Uterus (tissue), 4 donors: ENCODE measurements around the gene IRX5. TPM values are rescaled to one million over a fixed set of nuclear protein-coding genes. Genes with fewer than 3 reads are reported as not detected.

Source experiments
- DNase-seq, 2 donors: peaks; one replicate each; pipeline ENCODE4 v3.0.0-alpha.2; 2019 to 2020
- H3K27ac ChIP-seq, 2 donors: fragments of 200-600 bp; sonication (generic); 1 replicate in 1 of 2; 2 replicates in 1 of 2; pipeline ENCODE4 v1.5.1; 2016 to 2018
- H3K27me3 ChIP-seq, 2 donors: fragments of 200-600 bp; sonication (generic); one replicate each; pipeline ENCODE4 v1.5.1; 2018 to 2019; ENCODE audit warnings: control low read depth in 1 of 2
- H3K36me3 ChIP-seq, 2 donors: fragments of 200-600 bp; sonication (generic); one replicate each; pipeline ENCODE4 v1.5.1; 2019; ENCODE audit warnings: control low read depth in 1 of 2
- H3K4me1 ChIP-seq, 2 donors: fragments of 200-600 bp; sonication (generic); one replicate each; pipeline ENCODE4 v1.5.1; 2018 to 2019; ENCODE audit warnings: control low read depth in 1 of 2
- H3K4me3 ChIP-seq, 2 donors: fragments of 200-600 bp; sonication (generic); 1 replicate in 1 of 2; 2 replicates in 1 of 2; pipeline ENCODE4 v1.5.1; 2018 to 2019; ENCODE audit warnings: mild to moderate bottlenecking in 1 of 2
- H3K9me3 ChIP-seq, 2 donors: fragments of 200-600 bp; sonication (generic); one replicate each; pipeline ENCODE4 v1.5.1; 2019; ENCODE audit warnings: control low read depth in 1 of 2
- CTCF ChIP-seq, 4 experiments: fragments of 200-600 bp in 2 of 4; fragments of 450-650 bp in 2 of 4; sonication (generic) in 2 of 4; IDR thresholded peaks; one replicate each; pipeline ENCODE4 v1.5.1; 2016 to 2019; ENCODE audit warnings: antibody characterized with exemption in 4 of 4, mild to moderate bottlenecking in 2 of 4, moderate library complexity in 1 of 4
- POLR2A ChIP-seq, 2 donors: fragments of 450-650 bp; IDR thresholded peaks; one replicate each; pipeline ENCODE4 v1.6.1; 2016; ENCODE audit warnings: antibody characterized with exemption in 2 of 2, mild to moderate bottlenecking in 1 of 2, moderate library complexity in 1 of 2
- intact Hi-C: fragments of 100-400 bp; cut with DNase I; formaldehyde crosslinking; loops from one replicate; pipeline ENCODE4 v1.15.1; 2023; ENCODE audit warnings: low total_unique reads
- total RNA-seq, 4 donors: library from RNA; depleted of rRNA in 3 of 4; stranded (reverse); fragments of >200 nt in 3 of 4; gene quantifications; one replicate each; pipeline versions ENCODE4 v1.1.0 to v1.2.4, GENCODE V29; 2014 to 2023
- donor health status: DM: yes; HTN: yes; CAD: no.

Gene IRX5
- total RNA-seq, 4 donors from 2014 or later: 0.49 to 0.62 TPM; not detected in 2

- TF ChIP-seq CTCF (IDR thresholded peaks at IDR 0.05) (no peak), POLR2A (IDR thresholded peaks at IDR 0.05) (no peak)
- no peak for DNase-seq
- Histone ChIP-seq H3K27me3 (peaks cover 9 to 50% of the 10 kb centered on the region in 2 donors), H3K4me1 (no peaks in the 10 kb centered on the region), H3K4me3 (no peak overlapping the region), H3K27ac (no peak overlapping the region), H3K9me3 (no peaks in the 10 kb centered on the region), H3K36me3 (no peaks in the 10 kb centered on the region)
- intact Hi-C loops: no loop called here
These were observed 9.0 kb downstream of the IRX5 start for GRCh38 chr16:54939510-54940278.

GRCh38 chr16:54940279-54940604 is 9.6 kb downstream of the IRX5 start:
- H3K4me1 ChIP-seq: no peaks in the 10 kb centered on the region
- intact Hi-C loops: no loop called here
- H3K9me3 ChIP-seq: no peaks in the 10 kb centered on the region
- H3K36me3 ChIP-seq: no peaks in the 10 kb centered on the region
- no peak overlapping the region for H3K27ac ChIP-seq
- H3K27me3 ChIP-seq: peaks cover 5 to 44% of the 10 kb centered on the region in 2 donors
- no peak for TF ChIP-seq POLR2A (IDR thresholded peaks at IDR 0.05)
- no peak for TF ChIP-seq CTCF (IDR thresholded peaks at IDR 0.05)
- H3K4me3 ChIP-seq: no peak overlapping the region
- no peak for DNase-seq

- TF ChIP-seq POLR2A (IDR thresholded peaks at IDR 0.05) (no peak), CTCF (IDR thresholded peaks at IDR 0.05) (no peak)
- peaks cover under 1 to 22% of the 10 kb centered on the region in 2 donors for H3K27me3 ChIP-seq
- H3K9me3 ChIP-seq: no peaks in the 10 kb centered on the region
- no peak for DNase-seq
- no peak overlapping the region for H3K27ac ChIP-seq
- H3K4me1 ChIP-seq: no peaks in the 10 kb centered on the region
- no peak overlapping the region for H3K4me3 ChIP-seq
- no peaks in the 10 kb centered on the region for H3K36me3 ChIP-seq
- intact Hi-C loops: no loop called here
These were observed 11.8 kb downstream of the IRX5 start for GRCh38 chr16:54942353-54942943.

- TF ChIP-seq POLR2A (IDR thresholded peaks at IDR 0.05) (no peak), CTCF (IDR thresholded peaks at IDR 0.05) (no peak)
- intact Hi-C loops: no loop called here
- no peaks in the 10 kb centered on the region for H3K9me3 ChIP-seq
- no peak overlapping the region for H3K4me3 ChIP-seq
- peaks cover 0 to 7% of the 10 kb centered on the region in 2 donors for H3K27me3 ChIP-seq
- DNase-seq: no peak
- H3K27ac ChIP-seq: no peak overlapping the region
- H3K4me1 ChIP-seq: no peaks in the 10 kb centered on the region
- H3K36me3 ChIP-seq: no peaks in the 10 kb centered on the region
These were observed 13.3 kb downstream of the IRX5 start for GRCh38 chr16:54944002-54944401.

GRCh38 chr16:54945063-54945462 is 14.4 kb downstream of the IRX5 start:
- Histone ChIP-seq H3K36me3 (no peaks in the 10 kb centered on the region), H3K4me1 (no peaks in the 10 kb centered on the region), H3K4me3 (no peak overlapping the region), H3K27ac (no peak overlapping the region), H3K9me3 (no peaks in the 10 kb centered on the region), H3K27me3 (no peaks in the 10 kb centered on the region)
- TF ChIP-seq CTCF (IDR thresholded peaks at IDR 0.05): no peak
- DNase-seq: no peak
- intact Hi-C loops: no loop called here
